Osteoblast (primary cell): Measurements from ENCODE around the gene HIP1R. TPM values are rescaled to one million over a fixed set of nuclear protein-coding genes. Genes with fewer than 3 reads are reported as not detected.

ENCODE experiments used
- DNase-seq: peaks from one replicate; pipeline ENCODE4 v3.0.0; 2011; ENCODE audit warnings: low spot score, mixed read lengths; ENCODE audit not compliant: insufficient read length; ENCODE audit errors: missing footprints
- H2AFZ ChIP-seq: 2 replicates; pipeline ENCODE4 v1.6.0; 2011; ENCODE audit warnings: mild to moderate bottlenecking, low read length
- H3K27ac ChIP-seq: 2 replicates; pipeline ENCODE4 v1.5.1; 2011; ENCODE audit warnings: mild to moderate bottlenecking, low read depth, low read length, moderate library complexity
- H3K27me3 ChIP-seq: 2 replicates; pipeline ENCODE4 v1.6.0; 2012; ENCODE audit warnings: mild to moderate bottlenecking, control low read depth, inconsistent platforms, low read length, moderate library complexity; ENCODE audit not compliant: insufficient read depth
- H3K36me3 ChIP-seq: 2 replicates; pipeline ENCODE4 v1.5.1; 2011; ENCODE audit warnings: mild to moderate bottlenecking, low read length, control low read depth, moderate library complexity; ENCODE audit not compliant: insufficient read depth
- H3K4me1 ChIP-seq: 2 replicates; pipeline ENCODE4 v1.5.1; 2011; ENCODE audit warnings: mild to moderate bottlenecking, low read length, control low read depth, moderate library complexity; ENCODE audit not compliant: insufficient read depth
- H3K4me2 ChIP-seq: 2 replicates; pipeline ENCODE4 v1.6.0; 2011; ENCODE audit warnings: mild to moderate bottlenecking, low read length; ENCODE audit not compliant: insufficient read depth
- H3K4me3 ChIP-seq: fragments of 200-600 bp; sonication (generic); 3 replicates; pipeline ENCODE4 v1.5.1; 2012; ENCODE audit warnings: mild to moderate bottlenecking, low read length, inconsistent platforms; ENCODE audit not compliant: insufficient read depth
- H3K79me2 ChIP-seq: 2 replicates; pipeline ENCODE4 v1.6.0; 2012; ENCODE audit warnings: mild to moderate bottlenecking, low read length, control low read depth, inconsistent platforms; ENCODE audit not compliant: insufficient read depth
- H3K9me3 ChIP-seq: 2 replicates; pipeline ENCODE4 v1.5.1; 2011; ENCODE audit warnings: low read depth, low read length, control low read depth
- H4K20me1 ChIP-seq: 2 replicates; pipeline ENCODE4 v1.6.0; 2012; ENCODE audit warnings: mild to moderate bottlenecking, low read length, control low read depth; ENCODE audit not compliant: insufficient read depth
- total RNA-seq: library from RNA; depleted of rRNA; stranded (reverse); fragments of >200 nt; gene quantifications from 2 replicates; pipeline ENCODE4 v1.2.3, GENCODE V29; 2012
- TF ChIP-seq, protein P1 (sequence below): IDR thresholded peaks from 2 replicates; pipeline ENCODE4 v1.5.1; 2011; ENCODE audit warnings: mild to moderate bottlenecking, low read depth, low read length, moderate library complexity; ENCODE audit errors: extremely low read depth

The HIP1R gene
- total RNA-seq, 1 donor: 21.0 TPM

DNA sequence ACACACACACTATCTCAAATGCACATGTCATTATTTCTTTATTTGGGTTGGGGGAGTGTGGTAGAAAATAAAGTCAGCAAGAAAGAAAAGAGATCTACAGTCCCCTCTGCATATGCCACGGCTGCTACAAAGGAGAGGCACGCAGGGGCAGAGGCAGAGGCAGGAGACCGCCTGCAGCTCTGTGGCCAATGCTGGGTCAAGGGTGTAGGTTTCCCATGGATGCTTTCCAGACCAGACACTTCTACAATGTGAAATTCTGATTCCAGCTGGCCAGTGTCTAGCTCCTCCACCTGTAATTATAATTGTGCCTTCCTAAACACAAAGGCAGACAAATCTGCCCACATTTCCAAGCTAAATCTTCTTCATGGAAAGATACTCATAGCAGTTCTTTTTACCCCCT, 41.5 kb downstream of the HIP1R start:
- no peak overlapping the region for H2AFZ ChIP-seq
- DNase-seq: no peak
- no peak overlapping the region for H3K4me3 ChIP-seq
- no peak overlapping the region for H3K4me2 ChIP-seq
- TF ChIP-seq, protein P1, sequence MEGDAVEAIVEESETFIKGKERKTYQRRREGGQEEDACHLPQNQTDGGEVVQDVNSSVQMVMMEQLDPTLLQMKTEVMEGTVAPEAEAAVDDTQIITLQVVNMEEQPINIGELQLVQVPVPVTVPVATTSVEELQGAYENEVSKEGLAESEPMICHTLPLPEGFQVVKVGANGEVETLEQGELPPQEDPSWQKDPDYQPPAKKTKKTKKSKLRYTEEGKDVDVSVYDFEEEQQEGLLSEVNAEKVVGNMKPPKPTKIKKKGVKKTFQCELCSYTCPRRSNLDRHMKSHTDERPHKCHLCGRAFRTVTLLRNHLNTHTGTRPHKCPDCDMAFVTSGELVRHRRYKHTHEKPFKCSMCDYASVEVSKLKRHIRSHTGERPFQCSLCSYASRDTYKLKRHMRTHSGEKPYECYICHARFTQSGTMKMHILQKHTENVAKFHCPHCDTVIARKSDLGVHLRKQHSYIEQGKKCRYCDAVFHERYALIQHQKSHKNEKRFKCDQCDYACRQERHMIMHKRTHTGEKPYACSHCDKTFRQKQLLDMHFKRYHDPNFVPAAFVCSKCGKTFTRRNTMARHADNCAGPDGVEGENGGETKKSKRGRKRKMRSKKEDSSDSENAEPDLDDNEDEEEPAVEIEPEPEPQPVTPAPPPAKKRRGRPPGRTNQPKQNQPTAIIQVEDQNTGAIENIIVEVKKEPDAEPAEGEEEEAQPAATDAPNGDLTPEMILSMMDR: no peak
- no peaks in the 10 kb centered on the region for H3K9me3 ChIP-seq
- peaks cover 100% of the 10 kb centered on the region for H3K79me2 ChIP-seq
- no peak overlapping the region for H3K27ac ChIP-seq
- H3K36me3 ChIP-seq: peaks cover 3% of the 10 kb centered on the region
- no peaks in the 10 kb centered on the region for H3K27me3 ChIP-seq
- H3K4me1 ChIP-seq: peaks cover 30% of the 10 kb centered on the region
- H4K20me1 ChIP-seq: peaks cover 61% of the 10 kb centered on the region

DNA sequence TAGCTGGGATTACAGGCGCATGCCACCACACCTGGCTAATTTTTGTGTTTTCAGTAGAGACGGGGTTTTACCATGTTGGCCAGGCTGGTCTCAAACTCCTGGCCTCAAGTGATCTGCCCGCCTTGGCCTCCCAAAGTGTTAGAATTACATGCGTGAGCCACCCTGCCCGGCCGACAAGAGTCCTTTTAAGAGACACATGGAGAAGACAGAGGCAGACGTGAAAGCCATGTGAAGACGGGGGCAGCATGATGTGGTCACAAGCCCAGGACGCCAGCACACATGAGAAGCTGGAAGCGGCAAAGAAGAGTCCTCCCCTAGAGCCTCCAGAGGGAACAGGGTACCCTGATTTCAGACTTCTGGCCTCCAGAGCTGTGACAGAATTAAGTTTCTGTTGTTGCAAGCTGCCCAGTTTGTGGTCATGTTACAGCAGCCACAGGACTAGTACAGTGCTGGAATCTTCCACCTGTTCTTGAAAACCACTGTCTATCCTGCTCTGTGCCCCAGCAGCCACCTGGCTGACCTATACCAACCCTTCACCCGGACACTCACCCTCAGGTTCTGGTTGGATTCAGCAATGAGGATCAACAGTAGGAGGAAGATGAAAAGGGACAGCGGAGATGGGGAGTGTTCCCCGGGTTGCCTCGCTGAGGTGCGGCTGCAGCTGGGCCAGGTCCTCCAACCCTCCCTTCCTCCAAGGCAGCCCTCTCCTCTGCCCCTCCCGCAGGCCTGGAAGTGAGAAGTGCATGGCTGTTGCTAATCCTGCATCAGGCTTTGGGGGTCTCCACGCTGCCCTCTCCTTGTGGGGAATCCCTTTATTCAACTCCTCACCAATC, 43.7 kb downstream of the HIP1R start:
- DNase-seq: no peak
- no peaks in the 10 kb centered on the region for H3K9me3 ChIP-seq
- H4K20me1 ChIP-seq: peaks cover 63% of the 10 kb centered on the region
- H3K36me3 ChIP-seq: no peaks in the 10 kb centered on the region
- peak overlapping the region; percentile 82 for H3K27ac ChIP-seq
- no peak overlapping the region for H3K4me2 ChIP-seq
- H3K79me2 ChIP-seq: peaks cover 100% of the 10 kb centered on the region
- no peak overlapping the region for H2AFZ ChIP-seq
- no peak overlapping the region for H3K4me3 ChIP-seq
- H3K4me1 ChIP-seq: peaks cover 25% of the 10 kb centered on the region
- TF ChIP-seq, protein P1: no peak
- no peaks in the 10 kb centered on the region for H3K27me3 ChIP-seq

DNA sequence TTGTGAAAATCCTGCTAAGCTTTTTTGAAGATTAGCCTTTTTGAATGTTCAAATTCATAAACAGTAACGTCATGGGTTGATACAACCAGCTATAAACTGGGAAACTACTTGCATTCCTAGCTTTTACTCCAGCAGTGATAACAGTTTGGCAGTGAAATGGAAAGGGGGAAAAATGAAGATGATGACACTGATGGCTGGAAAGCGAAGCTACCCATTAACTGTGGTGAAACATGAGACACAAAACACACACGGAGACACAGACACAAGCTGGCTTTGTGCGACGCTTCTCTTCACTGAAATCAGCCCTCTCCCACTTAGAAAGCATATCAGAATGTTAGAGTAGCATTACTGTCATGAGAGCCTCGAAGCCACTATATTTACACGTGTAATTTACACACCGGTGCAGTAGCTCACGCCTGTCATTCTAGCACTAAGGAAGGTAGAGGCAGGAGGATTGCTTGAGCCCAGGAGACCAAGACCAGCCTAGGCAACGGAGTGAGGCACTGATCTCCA, 45.0 kb downstream of the HIP1R start:
- Histone ChIP-seq H3K4me3 (no peak overlapping the region), H3K27ac (peak overlapping the region; percentile 82), H3K4me1 (peaks cover 32% of the 10 kb centered on the region), H2AFZ (no peak overlapping the region), H4K20me1 (peaks cover 69% of the 10 kb centered on the region), H3K9me3 (no peaks in the 10 kb centered on the region), H3K27me3 (no peaks in the 10 kb centered on the region), H3K79me2 (peaks cover 100% of the 10 kb centered on the region), H3K36me3 (no peaks in the 10 kb centered on the region), H3K4me2 (peak overlapping the region; percentile 65)
- TF ChIP-seq, protein P1: no peak
- peak; percentile 80 for DNase-seq

DNA sequence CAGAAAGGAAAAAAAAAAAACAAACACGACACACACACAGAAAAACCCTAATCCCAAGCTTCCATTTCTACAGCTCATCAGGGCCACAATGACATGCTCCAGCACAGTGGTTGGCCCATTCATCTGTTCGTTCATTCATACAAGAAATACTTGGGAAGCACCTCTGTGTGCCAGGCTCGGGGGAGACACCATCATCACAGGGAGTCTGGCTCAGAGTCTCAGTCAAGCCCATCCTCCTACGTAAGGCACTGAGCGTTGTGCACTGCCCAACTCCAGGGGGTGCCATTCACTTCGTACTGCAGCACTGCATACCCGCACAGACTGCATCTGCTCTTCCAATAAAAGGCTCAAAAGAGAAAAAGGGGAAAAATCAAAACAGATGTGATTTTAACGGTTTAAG, 45.4 kb downstream of the HIP1R start:
- Histone ChIP-seq H3K27me3 (no peaks in the 10 kb centered on the region), H3K36me3 (no peaks in the 10 kb centered on the region), H3K27ac (peak overlapping the region; percentile 82), H3K9me3 (no peaks in the 10 kb centered on the region), H2AFZ (no peak overlapping the region), H4K20me1 (peaks cover 69% of the 10 kb centered on the region), H3K4me2 (peak overlapping the region; percentile 65), H3K79me2 (peaks cover 98% of the 10 kb centered on the region), H3K4me1 (peaks cover 33% of the 10 kb centered on the region), H3K4me3 (no peak overlapping the region)
- TF ChIP-seq, protein P1: peak; percentile 54
- peak; percentile 77 for DNase-seq
